ENCODE results near the gene ZSWIM3. TPM values are rescaled to one million over a fixed set of nuclear protein-coding genes. Genes with fewer than 3 reads are reported as not detected.

ZSWIM3 gene
- total and polyA plus RNA-seq, 2 of the 13 experiments (the other 11 are each of a cell fraction or from before 2014, with no cell fraction given) = 5.2 to 5.8 TPM

GRCh38 chr20:45925821-45926506 is 68.5 kb downstream of the ZSWIM3 start (continued):
- no peak for TF ChIP-seq LCORL (IDR thresholded peaks at IDR 0.05)
- peak; percentile 54; the same call in 1 of the 2 replicates for TF ChIP-seq LCORL (CRISPR knock-in tag; IDR thresholded peaks at IDR 0.05)
- no peak for TF ChIP-seq POLR2AphosphoS5 (IDR thresholded peaks at IDR 0.05; ENCODE audit: low read depth, low read length)
- no peak for TF ChIP-seq SMAD3 (CRISPR knock-in tag; IDR thresholded peaks at IDR 0.05)

GRCh38 chr20:45926731-45927070 is 69.3 kb downstream of the ZSWIM3 start:
- Histone ChIP-seq H2AFZ (ENCODE audit: low read length) (no peak overlapping the region), H3K4me3 (replicated peaks in 1 of 3; ENCODE audit: insufficient read depth in 1 of 3, low read depth in 2 of 3, low read length in 3 of 3) (peak overlapping the region in 1 of 3 experiments; percentile 21; a peak in 1 of 6 replicates), H3K4me1 (ENCODE audit: insufficient read depth, low read length) (peaks cover 79% of the 10 kb centered on the region), H3K27me3 (ENCODE audit: control insufficient read depth in 1 of 2, insufficient read depth in 2 of 2, low read length in 2 of 2) (no peaks in the 10 kb centered on the region; a peak in 1 of 5 replicates), H3K27ac (ENCODE audit: extremely low read length, insufficient read depth, low read length) (peak overlapping the region; percentile 72), H3K9ac (ENCODE audit: insufficient read depth, low read depth, low read length) (no peak overlapping the region; the same call in 1 of the 2 replicates), H3K4me2 (ENCODE audit: low read depth, low read length) (peak overlapping the region; percentile 68), H4K20me1 (ENCODE audit: insufficient read depth, low read length) (no peaks in the 10 kb centered on the region), H3K9me3 (ENCODE audit: low read length) (no peaks in the 10 kb centered on the region), H3K79me2 (ENCODE audit: insufficient read depth, low read length) (no peaks in the 10 kb centered on the region), H3K36me3 (replicated peaks in 1 of 2; ENCODE audit: control insufficient read depth in 1 of 2, insufficient read depth in 2 of 2, low read length in 2 of 2) (no peaks in the 10 kb centered on the region)
- POLR2A ChIA-PET = interaction anchor here (0.6 to 6.0 kb wide), 13 partner anchors 8 to 93 kb away, joined by 3 to 100 read pairs (median 15); partner anchors contain the start of genes CTSA, NEURL2, PCIF1 and SNX21
- no peak for DNase-seq (ENCODE audit: low spot score)
- in situ Hi-C loops (cut with HindIII; ENCODE audit: extremely low pct_ligation_motif_present, low pct_unique_long_range_greater_than_20kb) = no loop called here
- 32% methylated on average over 2 of the region's 2 CpGs for WGBS (ENCODE audit: low lambda C conversion rate)
- ATAC-seq = peak; percentile 7
- FAIRE-seq = no peak
- CTCF ChIA-PET (ENCODE audit: low intra/inter-chr PET ratio, low total read pairs) = no interaction called here
- BruUV-seq (replicated peaks) = no TSS peak
- intact Hi-C loops (cut with micrococcal nuclease; ENCODE audit: unreplicated experiment) = loop anchor here (2.0 kb wide), 1 partner anchor 36 kb away; the partner anchor contains the start of genes CTSA and NEURL2
- no peak for TF ChIP-seq AFF4 (CRISPR knock-in tag; IDR thresholded peaks at IDR 0.05)
- 0 out of 2 replicates have a peak, but pooled peaks have one; percentile 5 for TF ChIP-seq ZNF460 (CRISPR knock-in tag; IDR thresholded peaks at IDR 0.05; ENCODE audit: borderline replicate concordance)
- TF ChIP-seq ZNF564 (CRISPR knock-in tag; IDR thresholded peaks at IDR 0.05) = no peak
- no peak for TF ChIP-seq MXD1 (CRISPR knock-in tag; IDR thresholded peaks at IDR 0.05)
- peak; percentile 3 for TF ChIP-seq CBX1 (IDR thresholded peaks at IDR 0.05; ENCODE audit: low read depth)
- no peak for TF ChIP-seq ZNF737 (CRISPR knock-in tag; IDR thresholded peaks at IDR 0.05; ENCODE audit: borderline replicate concordance)
- TF ChIP-seq TOPORS (CRISPR knock-in tag; IDR thresholded peaks at IDR 0.05) = 0 out of 2 replicates have a peak, but pooled peaks have one; percentile 3
- TF ChIP-seq ATF7-NPFF (CRISPR knock-in tag; IDR thresholded peaks at IDR 0.05; ENCODE audit: low read depth) = 0 out of 2 replicates have a peak, but pooled peaks have one; percentile 2
- no peak; the same call in 1 of the 2 replicates for TF ChIP-seq HES4 (CRISPR knock-in tag; IDR thresholded peaks at IDR 0.05; ENCODE audit: borderline replicate concordance)
- TF ChIP-seq ZSCAN21 (CRISPR knock-in tag; IDR thresholded peaks at IDR 0.05; ENCODE audit: borderline replicate concordance) = 0 out of 2 replicates have a peak, but pooled peaks have one; percentile 7

Measured in HepG2 (cell line).